Midbrain (tissue), 1 donor: Measurements from ENCODE around the gene MTHFS.

Source experiments
- DNase-seq: peaks from one replicate; lab custom pipeline; 2025; lab: John Stamatoyannopoulos, UW

MTHFS gene

DNA sequence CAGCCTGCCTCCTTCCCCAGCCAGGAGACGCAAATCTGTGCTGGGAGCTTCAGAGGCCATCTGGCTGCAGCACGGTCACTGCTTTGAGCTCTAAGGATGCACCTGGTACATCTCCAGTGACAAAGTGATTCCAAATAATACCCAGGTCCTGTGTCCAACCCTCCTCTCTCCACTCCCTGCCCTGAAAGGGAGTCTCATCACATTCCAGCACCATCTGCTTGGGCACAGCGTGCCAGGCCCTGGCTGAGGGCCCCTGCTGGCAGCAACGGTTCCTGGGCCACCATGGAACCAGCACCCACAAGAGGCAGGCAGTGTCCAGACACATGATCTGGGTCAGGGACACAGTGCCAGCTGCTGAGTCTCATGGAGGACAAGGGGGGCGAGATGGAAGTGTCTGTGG, 81.3 kb downstream of the MTHFS start:
- DNase-seq, result no peak

- DNase-seq, result no peak
Measured at GRCh38 chr15:79812541-79812940, 84.3 kb downstream of the MTHFS start.

GRCh38 chr15:79811406-79812405, 85.1 kb downstream of the MTHFS start:
- DNase-seq, result peak; percentile 25

GRCh38 chr15:79804838-79805237, 92.0 kb downstream of the MTHFS start:
- DNase-seq, result no peak

DNA sequence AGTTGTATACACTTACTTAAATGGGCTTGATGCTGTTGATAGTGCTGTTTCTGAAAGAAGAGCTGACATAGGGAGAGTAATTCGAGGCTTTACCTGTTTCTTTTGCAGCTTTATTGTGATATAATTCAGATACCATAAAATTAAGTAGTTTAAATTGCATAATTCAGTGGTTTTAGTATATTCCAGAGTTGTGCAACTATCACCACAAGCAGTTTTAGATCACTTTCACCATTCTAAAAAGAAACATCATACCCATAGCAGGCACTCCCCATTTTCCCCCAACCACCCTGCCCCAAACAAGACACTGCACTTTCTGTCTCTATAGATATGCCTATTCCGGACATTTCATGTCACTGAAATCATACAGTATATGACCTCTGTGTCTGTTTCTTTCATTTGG, 98.5 kb downstream of the MTHFS start:
- no peak for DNase-seq
